HuH-7.5 (cell line): ENCODE results near the gene BTBD17.

Experiments used
- DNase-seq: peaks from one replicate; pipeline ENCODE4 v3.0.0; 2011; ENCODE audit warnings: low spot score

Gene BTBD17

DNA sequence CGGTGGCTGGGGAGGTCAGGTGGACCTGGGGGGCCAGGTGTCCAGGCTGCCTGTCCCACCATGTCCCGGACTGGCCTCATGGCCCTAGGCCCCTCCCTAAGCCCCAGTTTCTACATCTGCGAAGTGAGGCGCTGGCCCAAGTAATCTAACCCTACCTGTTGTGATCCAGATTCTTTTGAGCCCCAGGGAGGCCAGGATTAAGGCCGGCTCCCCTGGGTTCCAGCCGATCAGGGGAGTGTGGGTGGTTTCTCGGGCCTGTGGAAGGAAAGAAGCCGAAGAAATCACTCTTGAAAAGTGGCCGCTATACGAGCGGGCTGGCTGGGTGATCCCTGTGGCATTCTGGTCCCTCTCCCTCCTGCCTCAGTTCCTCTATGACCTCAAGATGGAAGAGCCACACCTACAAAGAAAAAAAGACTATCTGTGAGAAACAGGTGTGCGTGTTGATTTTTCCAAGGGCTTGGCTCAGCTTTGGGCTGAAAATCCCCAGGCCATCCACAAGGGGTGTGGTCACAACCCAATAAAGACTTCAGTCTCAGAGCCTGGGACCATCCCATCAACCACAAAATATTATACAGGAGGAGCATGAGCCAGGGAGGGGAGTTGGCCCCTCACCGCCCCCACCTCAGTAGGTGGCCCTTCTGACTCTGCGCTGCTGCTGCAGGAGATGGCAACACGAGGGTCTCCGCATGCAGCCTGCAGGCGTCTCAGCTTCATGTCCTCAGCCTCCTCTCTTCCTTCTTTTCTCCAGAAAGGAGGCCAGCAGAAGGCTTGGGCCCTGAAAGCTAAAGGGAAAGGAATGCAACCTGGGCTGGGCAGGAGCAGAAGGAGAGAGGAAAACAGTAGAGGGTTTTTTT is 25.9 kb upstream of the BTBD17 start:
- DNase-seq, result no peak

DNA sequence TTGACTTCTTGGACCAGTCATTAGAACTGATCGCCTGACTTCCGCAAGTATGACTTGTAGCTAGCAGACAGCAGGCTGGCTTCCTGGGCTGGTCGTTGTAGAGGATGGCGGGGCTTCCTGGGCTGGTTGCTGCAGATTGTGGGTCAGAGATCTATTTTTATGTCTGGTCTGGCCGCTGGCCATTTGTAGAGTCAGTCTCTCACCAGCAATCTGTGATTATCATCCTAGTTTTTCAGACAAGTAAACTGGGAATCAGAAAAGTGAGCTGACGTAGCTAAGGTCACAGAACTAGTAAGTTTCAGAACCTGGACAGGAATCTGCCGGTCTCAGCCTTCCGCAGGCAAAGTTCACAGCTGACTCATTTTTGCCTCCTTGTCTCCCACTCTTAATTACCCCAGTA is 24.7 kb upstream of the BTBD17 start:
- DNase-seq, result no peak

DNA sequence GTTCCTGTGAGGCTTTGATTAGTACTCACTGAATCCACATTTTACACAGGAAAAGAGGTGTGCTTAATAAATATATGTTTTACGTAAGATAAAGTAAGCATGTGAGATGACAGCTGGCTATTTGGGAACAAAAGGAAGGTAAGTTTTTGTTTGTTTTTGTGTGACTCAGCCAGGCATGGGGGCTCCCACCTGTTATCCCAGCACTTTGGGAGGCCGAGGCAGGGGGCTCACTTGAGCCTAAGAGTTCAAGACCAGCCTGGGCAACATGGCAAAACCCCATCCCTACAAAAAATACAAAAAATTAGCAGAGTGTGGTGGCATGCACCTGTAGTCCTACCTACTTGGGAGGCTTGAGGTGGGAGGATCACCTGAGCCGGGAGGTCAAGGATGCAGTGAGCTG is 23.5 kb upstream of the BTBD17 start:
- no peak for DNase-seq

DNA sequence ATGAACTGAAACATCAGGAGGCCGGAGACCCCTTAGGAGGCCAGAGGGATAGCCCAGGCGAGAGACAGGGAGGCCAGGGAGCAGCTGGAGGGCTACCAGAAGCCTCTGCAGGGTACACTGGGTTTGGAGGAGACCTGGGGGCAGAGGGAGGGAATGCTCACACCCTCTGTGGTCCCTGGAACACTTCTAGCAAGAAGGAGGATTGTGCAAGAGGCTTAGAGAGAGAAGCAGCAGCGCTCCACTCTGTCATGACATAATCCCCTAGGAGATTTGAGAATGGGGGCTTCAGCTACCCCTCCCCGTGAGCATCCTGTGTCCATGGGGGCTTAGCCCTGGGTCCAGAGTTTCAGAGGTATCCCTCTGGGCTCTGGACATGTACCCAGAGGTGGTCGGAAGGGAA is 21.5 kb upstream of the BTBD17 start:
- DNase-seq, result no peak

- DNase-seq, result no peak
These were observed 19.5 kb upstream of the BTBD17 start for GRCh38 chr17:74380959-74381808.

DNA sequence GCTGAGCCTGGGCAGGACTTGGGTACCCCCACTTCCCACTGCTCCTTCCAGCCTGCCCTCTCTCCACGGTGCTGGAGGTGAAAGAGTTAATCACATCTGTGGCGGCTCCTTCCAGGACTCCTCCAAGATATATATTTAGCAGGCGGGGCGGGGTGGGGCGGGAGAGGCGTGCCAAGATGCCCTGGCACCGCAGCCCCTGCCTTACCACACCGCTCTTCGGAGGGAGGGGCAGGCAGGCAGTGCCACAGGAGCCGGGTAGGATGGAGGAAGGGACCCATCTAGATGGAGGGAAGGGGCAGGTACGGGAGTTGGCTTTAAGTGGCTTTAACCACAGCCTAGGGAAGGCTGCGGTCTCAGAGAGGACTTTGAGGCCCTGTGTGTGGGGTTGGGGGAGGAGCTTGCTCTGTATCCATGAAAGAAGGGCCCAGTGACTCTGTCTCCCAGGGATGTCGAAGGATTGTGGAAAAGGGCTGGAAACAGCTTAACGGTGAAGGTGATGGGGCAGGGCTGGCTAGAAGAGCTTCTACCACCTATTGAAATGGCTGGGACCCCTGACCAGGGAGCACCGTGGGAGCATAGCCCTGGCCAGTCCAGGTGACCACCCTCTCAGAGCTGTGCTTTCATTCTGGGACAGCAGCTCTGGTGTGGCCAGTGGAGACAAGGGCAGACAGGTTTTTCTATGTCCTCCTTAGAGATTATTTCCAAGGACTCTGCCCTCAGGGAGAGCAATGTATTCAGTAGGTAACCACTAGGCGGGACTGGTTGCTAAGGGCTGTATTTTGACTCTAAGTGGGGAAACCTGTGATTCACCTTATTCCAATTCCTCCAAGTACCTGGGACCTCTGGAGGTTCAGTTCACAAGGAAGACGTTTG is 18.7 kb upstream of the BTBD17 start:
- DNase-seq, result no peak

DNA sequence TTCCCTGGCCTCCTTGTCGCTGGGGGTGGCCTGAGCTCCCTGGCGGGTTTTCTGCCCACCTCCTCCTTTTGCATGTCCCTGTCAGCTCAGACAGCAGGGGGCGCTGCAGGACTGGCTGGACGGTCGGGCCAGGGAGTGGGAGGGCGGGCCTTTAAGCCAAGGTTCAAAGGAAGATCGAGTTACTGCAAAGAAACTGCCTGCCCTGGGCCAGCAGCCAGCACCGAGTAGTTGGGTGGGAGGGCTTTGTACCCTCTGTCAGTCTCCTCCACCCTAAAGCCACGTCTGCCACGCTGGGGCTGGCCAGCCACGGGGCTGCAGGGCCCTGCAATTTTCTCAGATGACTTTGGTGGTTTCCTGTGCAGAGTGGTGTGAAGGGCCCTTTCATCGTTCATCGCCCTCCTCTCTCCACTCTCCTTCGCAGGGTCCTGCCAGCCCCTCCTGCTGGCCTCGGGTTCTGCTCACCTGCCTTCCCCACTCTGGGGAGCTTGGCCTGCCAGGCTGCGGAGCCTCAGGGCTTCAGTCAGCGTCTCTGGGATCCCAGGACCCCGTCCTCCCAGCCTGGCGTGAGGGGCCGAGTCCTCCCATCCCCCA is 17.9 kb upstream of the BTBD17 start:
- peak; percentile 90 for DNase-seq

DNA sequence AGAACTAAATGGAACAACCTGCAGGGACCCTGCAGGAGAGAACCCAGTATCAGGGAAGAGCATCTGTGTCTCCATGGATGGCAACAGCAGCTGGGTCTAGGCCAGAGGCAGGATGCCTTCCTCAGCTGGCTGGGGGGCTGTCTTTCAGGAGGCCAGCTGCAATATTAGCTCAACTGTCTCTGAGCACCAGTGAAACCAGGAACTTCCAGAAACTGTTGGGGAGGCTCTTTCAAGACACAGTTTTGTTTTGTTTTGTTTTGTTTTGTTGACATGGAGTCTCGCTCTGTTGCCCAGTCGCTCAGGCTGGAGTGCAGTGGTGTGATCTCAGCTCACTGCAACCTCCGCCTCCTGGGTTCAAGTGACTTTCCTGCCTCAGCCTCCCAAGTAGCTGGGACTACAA is 13.2 kb upstream of the BTBD17 start:
- DNase-seq, result no peak

GRCh38 chr17:74373838-74374606 is 12.4 kb upstream of the BTBD17 start:
- DNase-seq, result peak; percentile 99

GRCh38 chr17:74372426-74372825 is 10.8 kb upstream of the BTBD17 start:
- DNase-seq, result no peak

GRCh38 chr17:74371653-74372147 is 10.0 kb upstream of the BTBD17 start:
- DNase-seq, result no peak

- no peak for DNase-seq
These were observed 8.2 kb upstream of the BTBD17 start for GRCh38 chr17:74369665-74370490.

GRCh38 chr17:74369221-74369620 is 7.6 kb upstream of the BTBD17 start:
- no peak for DNase-seq

DNA sequence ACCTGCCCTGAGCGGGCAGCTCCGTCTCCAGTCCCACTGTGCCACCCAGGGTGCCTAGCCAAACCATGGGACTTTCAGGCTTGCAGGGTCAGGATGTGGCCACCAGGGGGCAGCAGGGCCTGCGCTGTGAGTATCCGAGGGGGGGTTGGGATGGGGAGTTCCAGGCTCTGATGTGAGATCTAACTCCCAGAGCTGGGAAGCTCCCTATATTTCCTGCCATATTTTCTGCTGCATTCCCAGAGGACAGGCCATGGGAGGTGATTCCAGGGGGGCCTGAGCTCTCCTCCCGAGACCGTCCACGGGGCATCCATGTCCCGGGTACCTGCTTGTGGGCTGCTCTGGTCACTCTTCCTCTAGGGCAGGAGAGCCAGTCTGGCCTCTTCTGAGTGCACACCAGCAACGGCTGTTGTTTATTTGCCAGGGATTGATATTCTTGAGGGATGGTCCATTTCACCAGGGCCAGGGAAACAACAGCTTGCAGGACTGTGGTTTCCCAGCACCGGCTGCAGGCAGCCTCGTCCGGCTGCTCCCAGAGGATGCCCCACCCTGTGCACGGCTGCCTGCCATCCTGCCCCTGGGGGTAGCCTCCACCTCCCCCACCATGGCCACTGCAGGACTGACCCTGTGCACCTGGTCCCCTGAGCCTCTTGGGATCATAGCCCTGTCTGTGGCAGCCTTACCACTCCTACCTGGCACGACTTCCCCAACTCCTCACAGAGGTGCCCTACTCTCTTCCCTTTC is 6.8 kb upstream of the BTBD17 start:
- peak; percentile 89 for DNase-seq

- DNase-seq, result no peak
These were observed 5.5 kb upstream of the BTBD17 start, which contains the start of gene GPR142 for GRCh38 chr17:74367206-74367605. Gene GPR142 (plus strand): TSS chr17:74367506. CDS start chr17:74369541, 2,035 bp downstream.

- DNase-seq, result no peak
These were observed 1.3 kb upstream of the BTBD17 start for GRCh38 chr17:74362810-74363498.

DNA sequence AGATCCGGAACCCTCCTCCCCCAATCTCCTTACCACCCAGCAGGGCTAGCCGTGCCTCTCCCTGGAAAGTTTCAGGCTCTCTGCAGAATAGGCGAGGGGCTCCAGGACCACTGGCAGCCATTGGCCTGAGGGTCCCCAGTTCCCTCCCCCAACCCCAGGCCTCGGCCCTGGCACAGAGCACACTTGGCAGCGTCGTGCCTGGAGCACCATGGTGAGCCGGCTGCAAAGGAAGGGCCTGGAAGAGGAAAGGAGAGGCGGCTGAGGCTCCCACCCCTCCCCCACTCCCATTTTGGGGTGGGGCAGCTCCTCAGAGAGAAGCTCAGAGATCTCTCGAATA is 369 bp upstream of the BTBD17 start:
- DNase-seq, result no peak

- no peak for DNase-seq
These were observed 804 bp downstream of the BTBD17 start for GRCh38 chr17:74360899-74361229.

GRCh38 chr17:74359916-74360315 is 1.8 kb downstream of the BTBD17 start:
- DNase-seq, result no peak
